Kidney glomerular epithelial cell (primary cell): Measurements from ENCODE around the gene NEB.

Experiments used
- DNase-seq: peaks from one replicate; lab custom pipeline; 2025; lab: John Stamatoyannopoulos, UW

The NEB gene

DNA sequence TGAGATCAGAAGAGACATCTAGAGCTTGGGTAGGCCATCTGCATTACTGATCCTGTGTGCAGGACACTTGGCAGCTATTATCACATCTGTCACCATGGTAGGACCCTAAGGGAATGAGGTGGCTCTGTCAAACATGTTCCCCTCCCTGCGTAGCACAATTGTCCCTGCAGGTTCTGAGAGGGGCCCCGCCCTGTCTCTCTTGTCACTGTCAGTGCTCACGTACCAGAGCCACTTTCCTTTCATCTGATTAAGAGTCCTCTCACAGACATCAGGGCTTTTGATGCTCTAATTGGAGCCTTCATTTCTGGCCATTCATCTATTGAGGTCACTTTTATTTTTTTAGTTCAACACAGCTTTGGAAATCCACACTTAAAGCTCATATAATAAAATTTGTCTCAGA, 38.5 kb downstream of the NEB start:
- no peak for DNase-seq

DNA sequence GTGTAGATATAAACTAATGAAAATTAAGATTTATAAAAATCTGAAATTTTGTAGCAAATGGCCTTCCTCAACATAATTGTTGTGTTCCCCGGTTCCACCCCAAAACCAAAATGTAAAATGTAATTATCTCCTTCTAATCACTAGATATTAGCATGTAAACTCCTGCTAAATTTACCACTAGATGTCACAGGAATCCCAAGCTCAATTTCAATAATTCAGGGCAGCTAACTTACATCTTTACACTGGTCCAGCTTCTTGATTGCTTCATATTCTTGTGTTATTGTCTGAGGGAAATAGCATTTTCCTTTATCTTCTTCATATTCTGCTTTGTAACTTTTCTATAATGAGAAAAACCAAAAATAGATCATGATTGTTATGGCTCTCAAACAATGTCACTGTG, 42.6 kb downstream of the NEB start:
- no peak for DNase-seq

DNA sequence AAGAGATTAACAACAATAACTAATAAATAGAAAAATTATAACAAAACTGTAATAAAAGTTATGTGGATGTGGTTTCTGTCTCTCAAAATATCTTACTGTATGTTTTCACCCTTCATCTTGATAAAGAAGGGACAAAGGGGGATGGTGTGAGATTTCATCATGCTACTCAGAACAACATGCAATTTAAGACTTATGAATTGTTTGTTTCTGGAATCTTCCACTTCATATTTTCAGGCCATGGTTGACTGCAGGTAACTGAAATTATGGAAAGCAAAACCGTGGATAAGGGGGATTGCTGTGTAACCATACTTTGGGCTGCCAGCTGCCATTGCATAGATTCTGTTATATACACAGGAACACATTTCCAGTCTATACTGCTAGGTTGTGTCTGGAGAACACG, 45.6 kb downstream of the NEB start:
- DNase-seq, result no peak

DNA sequence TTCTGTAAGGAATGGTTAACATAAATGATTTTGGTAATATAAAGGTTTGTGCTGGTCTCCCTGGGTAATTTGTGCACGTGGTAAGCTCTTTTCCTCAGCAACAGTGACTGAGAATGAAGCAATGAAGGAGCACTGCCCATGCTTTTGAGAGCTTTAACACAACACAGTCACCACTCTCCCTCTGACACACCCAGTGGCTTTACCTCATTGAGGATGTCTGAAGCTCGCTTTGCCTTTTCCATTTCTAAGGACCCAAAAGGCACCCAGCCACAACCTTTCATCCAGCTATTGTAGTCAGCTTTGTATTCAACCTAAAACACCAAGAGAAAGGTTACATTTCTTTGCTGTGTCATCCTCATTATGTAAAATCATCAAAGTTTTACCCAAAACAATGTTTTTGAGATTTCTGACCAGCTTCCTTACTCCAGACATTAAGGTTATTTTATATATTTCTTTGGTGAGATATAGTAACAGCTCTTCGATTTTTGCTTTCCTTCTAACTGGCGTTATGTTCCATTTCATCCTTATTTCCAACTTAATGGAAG, 51.7 kb downstream of the NEB start:
- DNase-seq, result no peak

DNA sequence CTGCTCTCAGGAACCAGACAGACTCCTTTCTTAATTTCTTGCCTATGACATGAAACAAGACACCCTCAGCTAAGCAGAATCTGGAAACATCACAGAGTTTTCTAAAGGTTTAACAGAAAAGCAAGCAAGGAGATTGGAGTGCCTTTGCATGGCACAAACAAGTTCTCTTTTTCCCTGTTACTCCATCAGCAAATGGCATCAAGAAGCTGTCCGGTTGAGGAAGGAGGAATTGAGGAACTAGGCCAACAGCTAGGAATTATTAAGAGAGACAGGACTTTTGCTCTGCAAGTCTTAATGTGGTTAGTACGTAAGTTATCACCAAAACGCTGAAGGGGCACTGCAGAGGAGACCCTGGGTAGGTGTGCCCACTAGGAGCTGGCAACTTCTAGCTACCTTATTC, 53.2 kb downstream of the NEB start:
- no peak for DNase-seq

DNA sequence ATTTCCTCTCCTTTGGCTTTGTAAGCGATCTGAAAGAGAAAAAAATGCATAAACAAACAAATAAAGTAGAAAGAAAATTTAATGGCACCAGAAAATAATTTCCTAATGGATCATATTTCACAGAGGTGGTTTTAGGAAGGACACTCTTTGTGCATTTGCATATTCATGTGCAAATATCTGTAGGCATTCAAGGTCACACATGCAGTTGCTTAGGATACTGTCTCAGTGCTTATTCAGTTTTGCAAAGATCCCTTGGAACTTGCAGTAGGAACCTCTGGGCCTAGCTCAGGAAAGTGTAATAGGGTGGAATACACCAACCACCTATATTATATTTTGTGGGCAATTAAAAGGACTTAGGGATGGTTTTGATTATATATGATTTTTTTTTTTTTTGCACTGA, 54.3 kb downstream of the NEB start:
- DNase-seq, result no peak

DNA sequence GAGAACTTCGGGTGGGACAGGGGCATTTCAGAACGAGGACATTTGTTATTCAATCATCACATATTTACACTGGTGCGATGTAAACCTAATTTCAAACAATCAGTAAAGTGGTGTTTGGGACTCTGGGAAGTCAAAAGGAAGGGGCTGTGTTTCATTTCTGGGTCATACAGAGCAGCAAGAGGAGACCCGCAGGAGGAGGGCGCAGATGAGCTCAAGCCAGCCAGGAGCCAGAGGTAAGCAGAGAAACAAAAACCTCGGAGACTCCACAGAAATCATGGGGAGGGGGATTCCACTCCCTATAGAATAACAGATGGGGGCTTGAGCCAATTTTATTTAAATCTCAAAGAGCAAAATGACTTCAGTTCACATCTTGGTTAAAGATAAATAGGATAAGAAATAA, 55.4 kb downstream of the NEB start:
- DNase-seq, result no peak

DNA sequence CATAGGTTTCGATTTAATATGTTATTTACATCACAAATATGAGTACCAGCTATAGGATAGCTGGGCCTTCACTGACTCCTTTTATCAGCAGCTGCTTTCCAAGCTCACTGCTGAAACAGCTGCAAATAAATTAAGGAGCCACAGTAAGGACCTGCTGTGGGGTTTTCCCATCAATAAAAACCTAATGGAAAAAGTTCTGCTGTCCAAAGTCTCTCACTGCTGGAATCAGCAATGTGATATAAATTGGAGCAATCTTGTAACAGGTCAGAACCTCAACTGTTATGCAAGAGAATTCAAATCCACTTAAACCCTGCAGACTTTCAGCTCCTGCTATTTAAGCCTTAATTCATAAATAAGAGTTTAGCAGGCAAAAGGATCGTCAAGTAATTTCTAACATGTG, 61.3 kb downstream of the NEB start:
- no peak for DNase-seq

DNA sequence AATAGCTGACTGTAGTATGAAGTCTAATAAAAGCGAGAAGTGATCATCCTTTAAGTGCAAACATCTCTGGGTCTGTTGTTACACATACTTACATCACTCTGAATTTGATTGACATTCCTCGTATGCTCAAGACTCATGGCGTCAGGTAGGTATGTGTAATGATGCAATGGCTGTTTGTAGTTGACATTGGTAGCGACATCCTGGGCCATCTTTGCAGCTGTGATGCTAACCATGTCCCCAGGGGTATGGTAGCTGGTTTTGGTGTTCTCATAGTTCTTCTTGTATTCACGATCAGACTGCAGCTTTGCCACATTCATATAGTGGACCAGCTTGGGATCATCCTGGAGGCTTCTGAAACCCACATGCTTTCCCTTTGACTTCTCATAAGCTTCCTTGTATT, 62.0 kb downstream of the NEB start:
- DNase-seq, result no peak

DNA sequence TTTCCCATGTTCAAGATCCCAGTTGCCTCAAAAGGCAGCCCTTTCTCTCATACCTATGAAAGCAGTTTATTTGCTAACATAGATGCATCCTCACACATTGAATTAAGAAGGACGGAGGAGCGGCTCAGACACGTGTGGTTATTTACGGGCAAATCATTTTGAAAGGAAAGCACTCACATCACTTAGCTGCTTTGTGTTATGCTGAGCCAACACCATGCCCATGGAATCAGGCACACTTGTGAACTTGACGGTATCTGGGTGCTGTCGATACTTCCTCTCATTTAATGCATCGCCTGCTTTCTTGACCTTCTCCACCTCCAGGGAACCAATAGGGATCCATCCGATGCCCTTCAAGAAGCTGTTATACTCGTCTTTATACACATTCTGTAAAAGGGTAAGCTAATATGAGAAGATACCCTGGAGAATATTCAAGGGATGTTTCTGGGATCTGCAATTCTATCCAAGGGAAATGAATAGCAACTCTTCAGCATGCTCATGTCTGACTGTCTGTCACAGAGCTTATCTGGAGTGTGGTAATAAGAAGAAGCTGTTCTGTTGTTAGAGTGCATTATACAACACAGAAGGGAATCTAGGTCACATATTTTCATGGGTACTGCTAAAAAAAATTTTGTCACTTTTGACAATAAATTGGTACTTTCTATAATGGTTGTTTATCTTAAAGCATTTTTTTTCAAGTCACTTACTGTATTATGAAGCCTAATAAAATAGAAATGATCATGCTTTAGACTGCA, 63.3 kb downstream of the NEB start:
- no peak for DNase-seq

DNA sequence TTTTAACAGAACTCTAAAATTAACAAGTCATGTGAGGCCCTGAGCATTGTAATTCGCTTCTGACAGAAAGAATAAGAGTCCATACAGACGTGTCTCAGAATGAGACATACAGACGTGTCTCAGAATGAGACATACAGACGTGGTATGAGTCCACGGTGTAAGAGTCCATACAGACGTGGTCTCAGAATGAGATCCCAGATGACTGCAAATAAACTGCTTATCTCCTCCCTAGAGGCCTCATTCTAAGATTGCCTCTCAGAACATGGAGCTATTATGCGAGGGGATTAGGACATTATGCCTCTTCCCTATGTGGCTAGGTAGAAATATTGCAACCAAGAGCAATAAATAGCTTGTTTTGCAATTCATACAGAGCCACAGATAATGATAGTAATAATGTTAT, 63.9 kb downstream of the NEB start:
- DNase-seq, result no peak

DNA sequence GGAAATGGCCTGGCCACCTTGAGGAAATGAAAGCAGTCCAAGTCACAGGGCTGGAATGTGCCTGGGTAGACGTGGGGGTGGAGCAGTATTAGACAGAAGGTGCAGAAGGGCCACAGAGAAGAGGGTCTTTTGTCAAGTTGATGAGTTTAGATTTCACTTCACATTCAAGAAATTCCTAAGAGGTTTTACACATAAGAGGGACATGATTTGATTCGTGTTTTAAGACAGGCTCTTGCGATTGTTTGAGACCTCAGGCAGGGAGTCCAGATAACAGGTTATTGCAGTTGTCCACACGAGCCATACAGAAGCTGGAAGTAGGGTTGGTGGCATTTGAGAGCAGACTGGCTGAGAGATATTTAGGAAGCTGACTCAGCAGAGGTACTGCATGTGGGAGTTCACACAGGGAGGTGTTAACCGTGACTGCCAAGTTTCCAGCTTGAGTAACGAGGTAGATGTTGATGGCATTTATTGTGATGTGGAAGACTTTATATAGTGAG, 64.6 kb downstream of the NEB start:
- DNase-seq, result peak; percentile 56

DNA sequence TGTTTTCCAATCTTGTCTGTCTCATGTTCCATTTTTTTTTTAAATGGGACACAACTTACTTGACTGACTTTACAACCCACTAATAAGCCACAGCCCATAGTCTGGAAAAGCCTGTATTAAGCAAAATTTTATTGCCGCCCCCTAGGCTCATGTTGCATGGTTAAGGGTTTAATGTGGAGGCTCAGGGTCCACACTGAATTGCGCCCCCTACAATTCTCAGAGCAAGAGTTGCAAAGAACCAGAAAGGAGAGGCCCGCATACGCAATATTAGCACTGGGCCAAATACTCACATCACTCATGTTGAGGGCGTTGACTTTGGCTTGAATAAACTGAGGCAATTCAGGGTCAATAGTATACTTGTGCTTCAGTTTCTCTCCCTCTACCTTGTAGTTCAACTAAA, 65.5 kb downstream of the NEB start:
- DNase-seq, result no peak

DNA sequence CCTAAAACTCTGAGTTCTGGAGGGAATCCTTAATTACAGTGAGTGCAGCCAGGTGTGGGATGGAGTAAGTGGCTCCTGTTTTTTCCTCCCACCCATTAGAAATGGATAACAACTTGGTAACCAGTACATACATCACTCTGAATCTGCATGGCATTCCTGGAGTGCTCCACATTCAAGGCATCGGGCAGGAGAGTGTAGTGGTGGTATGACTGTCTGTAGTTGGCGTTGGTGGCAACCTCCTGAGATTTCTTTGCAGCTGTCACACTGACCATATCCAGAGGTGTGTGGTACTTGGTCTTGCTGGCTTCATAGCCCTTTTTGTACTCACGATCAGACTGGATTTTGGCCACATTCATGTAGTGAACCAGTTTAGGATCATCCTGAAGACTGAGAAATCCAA, 68.3 kb downstream of the NEB start:
- no peak for DNase-seq

DNA sequence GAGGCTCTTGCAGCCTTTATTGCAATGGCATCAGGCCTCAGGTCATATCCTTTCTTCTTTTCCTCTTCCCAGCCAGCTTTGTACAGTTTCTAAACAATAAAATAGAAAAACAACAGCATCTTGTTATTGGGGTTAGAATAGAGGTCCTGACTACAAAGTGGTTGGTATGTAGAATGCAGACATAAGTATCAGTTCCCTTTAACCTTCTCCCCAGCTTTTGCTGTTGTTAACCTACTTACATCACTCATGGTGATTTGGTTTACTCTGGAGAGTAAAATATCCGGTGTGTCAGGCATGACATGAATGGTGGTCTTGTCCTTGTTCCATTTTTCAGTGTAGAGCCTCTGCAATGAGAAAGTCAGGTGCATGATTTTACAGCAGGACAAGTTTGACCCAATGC, 69.8 kb downstream of the NEB start:
- no peak for DNase-seq

DNA sequence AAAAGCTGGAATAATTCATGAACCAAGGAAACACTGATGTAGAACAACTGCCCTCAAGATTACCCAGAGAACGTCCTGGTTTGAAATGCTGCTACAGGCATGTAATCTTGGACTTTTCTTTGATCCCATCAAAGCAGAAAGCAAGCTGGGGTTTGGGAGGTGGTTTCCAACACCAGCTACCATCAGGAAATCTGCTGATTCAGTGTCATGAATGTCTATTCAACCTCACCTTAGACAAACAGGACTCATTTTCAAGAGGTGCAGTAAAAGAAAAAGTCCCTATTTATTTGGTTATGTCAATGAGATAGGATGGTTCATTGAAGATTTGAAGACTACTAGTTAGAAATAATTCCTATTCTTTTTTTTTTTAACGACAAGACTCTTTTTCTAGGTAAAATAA, 72.7 kb downstream of the NEB start:
- DNase-seq, result no peak

DNA sequence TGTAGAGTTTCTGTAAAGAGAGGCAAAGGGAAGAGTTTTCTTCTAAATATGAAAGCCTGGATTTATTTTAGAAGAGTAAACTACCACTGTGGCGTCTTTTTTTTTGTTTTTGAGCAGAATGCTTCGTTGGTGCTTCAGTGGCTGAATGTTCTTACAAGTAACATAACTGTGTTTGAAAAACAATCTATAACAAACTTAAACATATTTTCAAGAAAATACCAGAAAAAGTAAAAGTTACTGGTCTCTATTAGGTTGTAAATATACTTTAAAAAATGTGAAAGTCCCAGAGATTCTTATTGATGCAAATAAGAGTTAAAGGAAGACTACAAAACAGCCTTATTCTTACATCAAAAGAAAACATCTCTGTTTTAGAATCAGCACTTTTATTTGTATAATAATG, 76.2 kb downstream of the NEB start:
- DNase-seq, result no peak

DNA sequence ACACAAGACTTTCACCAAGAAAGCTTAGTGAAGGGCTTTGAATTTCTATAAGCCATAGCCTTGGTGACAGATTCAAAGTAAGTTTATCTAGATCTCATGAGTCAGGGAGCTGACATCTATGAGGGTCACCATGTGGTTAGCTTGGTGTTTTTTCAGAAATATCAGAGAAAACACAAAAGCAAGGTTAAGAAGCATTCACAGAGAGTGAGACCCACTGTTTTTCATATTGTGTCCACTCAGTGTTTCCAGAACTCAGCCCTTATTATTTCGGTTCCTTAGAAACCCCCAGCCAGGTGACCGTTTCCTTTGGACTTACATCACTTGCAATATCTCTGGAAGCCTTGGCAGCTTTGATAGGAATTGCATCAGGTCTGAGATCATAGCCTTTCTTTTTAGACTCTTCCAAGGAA, 76.6 kb downstream of the NEB start:
- peak; percentile 0 for DNase-seq

DNA sequence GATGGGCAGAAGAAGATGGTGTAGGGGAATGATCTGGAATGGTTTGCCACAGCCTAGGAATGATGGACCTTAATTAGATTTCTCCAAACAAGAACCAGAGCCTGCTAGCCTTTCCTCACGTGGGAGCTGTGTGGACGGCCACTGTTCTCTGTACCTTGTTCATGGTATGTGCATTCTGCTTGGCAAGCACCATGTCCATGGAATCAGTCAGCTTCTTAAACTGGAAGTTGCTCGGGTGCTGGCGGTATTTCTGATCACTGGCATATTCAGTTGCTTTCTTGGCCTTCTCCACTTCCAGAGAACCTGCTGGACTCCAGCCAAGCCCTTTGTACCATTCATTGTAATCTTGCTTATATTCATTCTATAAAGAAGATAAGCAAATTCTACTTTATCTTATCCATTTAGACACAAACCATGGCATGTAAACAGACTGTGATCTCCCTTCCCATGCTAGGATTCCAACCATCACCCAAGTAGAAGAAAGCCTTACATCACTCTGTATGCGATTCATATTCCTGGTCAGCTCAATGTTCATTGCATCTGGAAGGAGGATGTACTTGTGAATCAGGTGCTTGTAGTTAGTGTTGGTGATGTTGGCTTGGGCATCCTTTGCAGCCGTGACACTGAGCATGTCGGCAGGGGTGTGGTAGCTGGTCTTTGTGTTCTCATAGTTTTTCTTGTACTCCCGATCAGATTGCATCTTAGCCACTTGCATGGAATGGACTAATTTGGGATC, 78.4 kb downstream of the NEB start:
- DNase-seq, result no peak

DNA sequence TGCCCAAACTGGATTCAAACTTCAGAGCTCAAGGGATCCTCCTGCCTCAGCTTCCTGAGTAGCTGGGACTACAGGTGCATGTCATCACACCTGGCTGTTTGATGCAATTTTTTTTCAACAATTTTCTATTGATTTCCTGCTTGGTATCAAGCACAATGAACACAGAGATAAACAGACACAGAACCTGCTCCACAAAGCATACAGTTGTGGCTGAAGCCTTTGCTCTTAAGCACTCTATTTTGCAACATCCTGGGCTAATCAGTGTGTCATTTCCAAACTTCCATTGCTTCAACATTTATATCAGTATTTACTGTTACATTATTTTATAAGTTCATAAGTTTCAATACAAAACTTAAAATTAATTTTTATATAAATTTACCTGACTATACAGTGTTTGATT, 79.4 kb downstream of the NEB start:
- DNase-seq, result no peak

DNA sequence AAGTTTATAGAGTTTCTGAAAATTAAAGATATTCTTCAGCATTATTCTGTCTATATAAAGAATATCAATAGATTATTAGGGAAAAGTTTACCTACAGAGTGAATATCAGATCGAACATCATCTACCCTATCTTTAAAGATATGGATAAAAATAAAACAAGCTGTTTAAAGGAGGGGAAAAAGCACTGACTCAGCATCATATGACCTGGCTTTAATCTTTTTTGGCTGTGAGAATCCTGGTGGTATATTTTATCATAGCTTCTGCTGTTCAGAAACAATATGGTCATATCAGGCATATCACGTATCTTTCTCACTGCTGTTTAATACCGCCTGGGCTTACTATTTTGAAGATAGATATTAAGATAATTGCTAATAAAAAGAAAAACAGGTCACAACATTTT, 80.2 kb downstream of the NEB start:
- DNase-seq, result no peak

DNA sequence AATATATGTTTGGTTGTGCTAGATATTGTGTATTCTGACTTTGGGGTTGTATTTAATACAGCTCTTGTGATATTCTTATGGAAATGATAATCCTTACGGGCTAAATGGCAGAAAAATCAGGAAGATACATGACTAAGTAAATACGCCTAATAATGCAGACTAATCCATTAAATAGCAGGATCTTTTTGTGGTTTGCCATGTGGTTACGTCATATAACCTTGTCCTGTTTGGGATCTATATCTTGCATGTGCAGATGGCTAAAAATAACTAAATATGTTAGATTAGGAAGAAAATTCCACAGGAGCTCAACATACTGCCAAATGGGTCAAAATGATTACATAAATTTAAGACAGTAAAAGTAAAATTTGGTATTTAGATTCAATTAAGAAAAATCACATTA, 83.0 kb downstream of the NEB start:
- no peak for DNase-seq

DNA sequence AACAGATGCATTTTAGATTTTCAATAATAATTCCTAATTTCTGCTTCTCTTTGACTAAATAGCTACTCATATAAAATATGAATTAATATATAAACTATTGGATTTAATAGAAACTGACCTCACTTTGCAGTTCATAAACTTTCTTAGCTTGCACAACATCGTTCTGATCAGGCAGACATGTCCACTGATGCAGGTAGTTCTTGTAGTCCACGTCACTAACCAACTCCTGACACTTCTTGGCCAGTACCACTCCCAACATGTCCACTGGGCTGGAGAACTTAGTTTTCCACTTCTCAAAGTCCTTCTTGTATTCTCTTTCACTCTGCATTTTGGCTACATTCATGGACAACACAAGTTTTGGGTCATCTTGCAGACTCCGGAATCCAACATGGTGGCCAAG, 83.8 kb downstream of the NEB start:
- DNase-seq, result no peak

DNA sequence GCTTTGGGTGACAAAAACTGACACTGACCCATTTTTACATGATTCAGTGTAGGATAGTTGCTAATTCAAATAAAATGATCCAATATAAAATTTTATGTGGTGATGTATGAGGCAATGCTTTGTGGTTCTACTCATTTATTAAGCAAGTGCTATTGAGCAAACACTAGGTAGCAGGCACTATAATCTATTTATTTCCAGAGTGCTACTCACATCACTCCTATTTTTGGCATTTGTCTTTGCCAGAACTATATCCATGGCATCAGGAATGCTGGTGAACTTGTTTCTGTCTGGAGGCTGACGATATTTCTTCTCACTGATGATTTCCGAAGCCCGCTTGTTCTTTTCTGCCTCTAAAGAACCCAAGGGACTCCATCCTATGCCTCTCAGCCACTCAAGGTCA, 84.3 kb downstream of the NEB start:
- DNase-seq, result no peak
